ENCODE measurements around the gene IGSF9B. TPM values are rescaled to one million over a fixed set of nuclear protein-coding genes. Genes with fewer than 3 reads are reported as not detected.

IGSF9B gene
- total RNA-seq, 2 donors from 2014 or later: 5.0 to 6.0 TPM

DNA sequence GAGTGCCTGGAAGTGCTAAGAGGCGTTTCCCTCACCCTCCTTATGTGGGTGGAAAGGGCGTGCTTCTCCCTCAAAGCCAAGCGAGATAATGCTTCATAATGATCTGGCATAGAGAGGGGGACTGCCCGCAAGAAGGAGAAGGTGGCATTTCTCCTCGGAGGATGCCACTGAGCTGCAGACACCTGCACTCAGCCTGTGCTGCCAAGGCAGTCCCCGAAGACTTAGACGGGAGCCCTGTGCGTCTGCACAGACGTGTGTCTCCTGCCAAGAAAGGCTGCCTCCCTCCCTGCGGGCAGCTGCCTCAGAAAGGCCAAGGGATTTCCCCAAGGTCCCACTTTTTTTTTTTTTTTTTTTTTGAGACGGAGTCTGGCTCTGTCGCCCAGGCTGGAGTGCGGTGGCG, 63.4 kb downstream of the IGSF9B start:
- DNase-seq: no peak

GRCh38 chr11:133892584-133893380, 64.0 kb downstream of the IGSF9B start:
- Histone ChIP-seq H3K27me3 (no peaks in the 10 kb centered on the region), H3K4me1 (no peaks in the 10 kb centered on the region), H3K4me3 (no peak overlapping the region), H3K9ac (ENCODE audit: low read depth in 2 of 2, low read length in 2 of 2) (no peak overlapping the region), H3K9me3 (no peaks in the 10 kb centered on the region), H3K27ac (no peak overlapping the region), H3K36me3 (no peaks in the 10 kb centered on the region)
- no peak for DNase-seq
- intact Hi-C loops (cut with DNase I): no loop called here
- TF ChIP-seq, protein P1, sequence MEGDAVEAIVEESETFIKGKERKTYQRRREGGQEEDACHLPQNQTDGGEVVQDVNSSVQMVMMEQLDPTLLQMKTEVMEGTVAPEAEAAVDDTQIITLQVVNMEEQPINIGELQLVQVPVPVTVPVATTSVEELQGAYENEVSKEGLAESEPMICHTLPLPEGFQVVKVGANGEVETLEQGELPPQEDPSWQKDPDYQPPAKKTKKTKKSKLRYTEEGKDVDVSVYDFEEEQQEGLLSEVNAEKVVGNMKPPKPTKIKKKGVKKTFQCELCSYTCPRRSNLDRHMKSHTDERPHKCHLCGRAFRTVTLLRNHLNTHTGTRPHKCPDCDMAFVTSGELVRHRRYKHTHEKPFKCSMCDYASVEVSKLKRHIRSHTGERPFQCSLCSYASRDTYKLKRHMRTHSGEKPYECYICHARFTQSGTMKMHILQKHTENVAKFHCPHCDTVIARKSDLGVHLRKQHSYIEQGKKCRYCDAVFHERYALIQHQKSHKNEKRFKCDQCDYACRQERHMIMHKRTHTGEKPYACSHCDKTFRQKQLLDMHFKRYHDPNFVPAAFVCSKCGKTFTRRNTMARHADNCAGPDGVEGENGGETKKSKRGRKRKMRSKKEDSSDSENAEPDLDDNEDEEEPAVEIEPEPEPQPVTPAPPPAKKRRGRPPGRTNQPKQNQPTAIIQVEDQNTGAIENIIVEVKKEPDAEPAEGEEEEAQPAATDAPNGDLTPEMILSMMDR (IDR thresholded peaks at IDR 0.05): no peak

More for the DNA sequence above, 63.4 kb downstream of the IGSF9B start:
- TF ChIP-seq, protein P1 (IDR thresholded peaks at IDR 0.05): no peak
- H3K4me3 ChIP-seq: no peak overlapping the region
- no peak overlapping the region for H3K27ac ChIP-seq
- no peak overlapping the region for H3K9ac ChIP-seq (ENCODE audit: low read depth in 2 of 2, low read length in 2 of 2)
- no peaks in the 10 kb centered on the region for H3K4me1 ChIP-seq
- intact Hi-C loops (cut with DNase I): no loop called here
- no peaks in the 10 kb centered on the region for H3K9me3 ChIP-seq
- no peaks in the 10 kb centered on the region for H3K27me3 ChIP-seq
- no peaks in the 10 kb centered on the region for H3K36me3 ChIP-seq

DNA sequence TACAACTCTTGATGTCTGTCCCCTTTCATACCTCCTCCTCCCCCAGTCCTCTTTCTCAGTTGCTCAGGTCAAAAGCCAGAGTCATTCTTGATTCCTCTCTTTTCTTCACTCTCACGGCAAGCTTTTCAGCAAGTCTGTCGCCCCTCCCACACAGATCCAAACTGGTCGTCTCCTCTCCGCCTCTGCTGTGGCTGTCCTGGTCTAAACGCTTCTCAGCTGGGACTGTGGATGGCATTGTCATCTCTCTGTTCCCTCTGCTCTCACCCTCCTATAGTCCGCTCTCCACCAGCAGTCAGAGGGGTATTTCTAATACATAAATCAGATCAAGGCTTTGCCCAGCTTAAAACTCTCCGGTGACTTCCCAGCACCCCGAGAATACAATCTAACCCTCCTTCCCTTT, 64.6 kb downstream of the IGSF9B start:
- no peak for DNase-seq
- Histone ChIP-seq H3K27ac (no peak overlapping the region), H3K9ac (ENCODE audit: low read depth in 2 of 2, low read length in 2 of 2) (no peak overlapping the region), H3K9me3 (no peaks in the 10 kb centered on the region), H3K27me3 (no peaks in the 10 kb centered on the region), H3K36me3 (no peaks in the 10 kb centered on the region), H3K4me3 (no peak overlapping the region), H3K4me1 (no peaks in the 10 kb centered on the region)
- TF ChIP-seq, protein P1 (IDR thresholded peaks at IDR 0.05): no peak
- intact Hi-C loops (cut with DNase I): no loop called here

DNA sequence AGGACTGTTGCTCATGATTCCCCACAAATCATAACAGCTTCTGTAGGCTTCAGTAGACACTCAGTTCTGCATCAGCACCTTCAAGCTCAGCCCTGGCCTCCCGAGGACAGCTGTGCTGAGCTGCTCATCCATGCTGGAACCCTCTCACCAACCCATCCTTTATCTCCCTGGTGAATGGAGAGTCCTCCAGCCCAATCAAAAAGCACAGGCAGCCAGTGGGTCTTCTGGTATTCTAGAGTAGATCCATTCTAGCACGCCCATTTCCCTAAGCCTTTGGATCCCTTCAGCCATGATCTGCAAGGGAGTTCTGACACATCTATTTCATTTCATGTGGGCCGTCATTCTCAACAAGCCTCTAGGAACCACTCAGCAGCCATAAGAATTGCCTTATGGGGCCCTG, 66.9 kb downstream of the IGSF9B start:
- no peaks in the 10 kb centered on the region for H3K9me3 ChIP-seq
- no peaks in the 10 kb centered on the region for H3K4me1 ChIP-seq
- H3K27me3 ChIP-seq: no peaks in the 10 kb centered on the region
- no peak overlapping the region for H3K27ac ChIP-seq
- DNase-seq: no peak
- intact Hi-C loops (cut with DNase I): no loop called here
- TF ChIP-seq, protein P1 (IDR thresholded peaks at IDR 0.05): no peak
- no peak overlapping the region for H3K4me3 ChIP-seq
- H3K36me3 ChIP-seq: no peaks in the 10 kb centered on the region
- no peak overlapping the region for H3K9ac ChIP-seq (ENCODE audit: low read depth in 2 of 2, low read length in 2 of 2)

- TF ChIP-seq, protein P1 (IDR thresholded peaks at IDR 0.05): no peak
- H3K9me3 ChIP-seq: no peaks in the 10 kb centered on the region
- H3K9ac ChIP-seq (ENCODE audit: low read depth in 2 of 2, low read length in 2 of 2): no peak overlapping the region
- intact Hi-C loops (cut with DNase I): no loop called here
- H3K4me1 ChIP-seq: no peaks in the 10 kb centered on the region
- no peaks in the 10 kb centered on the region for H3K27me3 ChIP-seq
- no peak overlapping the region for H3K4me3 ChIP-seq
- no peak overlapping the region for H3K27ac ChIP-seq
- no peak for DNase-seq
- no peaks in the 10 kb centered on the region for H3K36me3 ChIP-seq
Observed at GRCh38 chr11:133889188-133889587, 67.6 kb downstream of the IGSF9B start.
